PC-9 (cell line): ENCODE measurements around the gene CTXND1. TPM values are rescaled to one million over a fixed set of nuclear protein-coding genes. Genes with fewer than 3 reads are reported as not detected.
A peak's percentile ranks its signal among the peaks of the same experiment; 100 is the strongest.

Experiments
- BruUV-seq: library from RNA; stranded (reverse); fragments of 400-500 nt; replicated peaks from 2 replicates; lab custom pipeline; 2021; lab: Mats Ljungman, UMichigan
- CTCF ChIA-PET: fragments of 300-600 bp; sonication (Branson Sonifier 250); formaldehyde crosslinking; loops from one replicate; lab custom pipeline; 2022; ENCODE audit warnings: antibody characterized with exemption; lab: Charles Lee
- POLR2A ChIA-PET: fragments of 300-600 bp; sonication (Branson Sonifier 250); formaldehyde crosslinking; loops from one replicate; lab custom pipeline; 2022; ENCODE audit warnings: antibody characterized with exemption; ENCODE audit not compliant: unreplicated experiment; lab: Charles Lee
- DNase-seq, 2 experiments: peaks; one replicate each; pipeline versions ENCODE4 v3.0.0 to v3.0.0-alpha.2; 2015 to 2022; ENCODE audit warnings: mixed read lengths in 1 of 2
- H2AFZ ChIP-seq: fragments of 200-600 bp; sonication (generic); 2 replicates; pipeline ENCODE4 v1.8.1; 2017; ENCODE audit warnings: antibody characterized with exemption
- H3F3A ChIP-seq: fragments of 200-600 bp; sonication (generic); 2 replicates; pipeline ENCODE4 v1.8.1; 2017; ENCODE audit warnings: antibody characterized with exemption, mild to moderate bottlenecking, low read depth; ENCODE audit not compliant: insufficient read depth
- H3K27ac ChIP-seq: fragments of 200-600 bp; sonication (generic); 2 replicates; pipeline ENCODE4 v1.6.1; 2016; ENCODE audit warnings: mixed run types
- H3K27me3 ChIP-seq: fragments of 200-600 bp; sonication (generic); 2 replicates; pipeline ENCODE4 v1.6.1; 2016; ENCODE audit warnings: low read depth, mixed run types; ENCODE audit not compliant: insufficient read depth
- H3K36me3 ChIP-seq: fragments of 200-600 bp; sonication (generic); 2 replicates; pipeline ENCODE4 v1.6.1; 2016; ENCODE audit warnings: low read depth, mixed run types
- H3K4me1 ChIP-seq: fragments of 200-600 bp; sonication (generic); replicated peaks from 2 replicates; pipeline ENCODE4 v1.6.1; 2016; ENCODE audit warnings: mixed run types; ENCODE audit not compliant: insufficient read depth
- H3K4me2 ChIP-seq: fragments of 200-600 bp; sonication (generic); 2 replicates; pipeline ENCODE4 v1.6.1; 2017; ENCODE audit warnings: mixed run types
- H3K4me3 ChIP-seq: fragments of 200-600 bp; sonication (generic); 2 replicates; pipeline ENCODE4 v1.6.1; 2016; ENCODE audit warnings: mixed run types
- H3K79me2 ChIP-seq: fragments of 200-600 bp; sonication (generic); 2 replicates; pipeline ENCODE4 v1.6.1; 2017; ENCODE audit warnings: low read depth, mixed run types
- H3K9me2 ChIP-seq: fragments of 200-600 bp; sonication (generic); 2 replicates; pipeline ENCODE4 v1.8.1; 2017; ENCODE audit warnings: mild to moderate bottlenecking; ENCODE audit not compliant: insufficient read depth
- H3K9me3 ChIP-seq: fragments of 200-600 bp; sonication (generic); 2 replicates; pipeline ENCODE4 v1.8.1; 2016; ENCODE audit warnings: low read depth; ENCODE audit not compliant: insufficient read depth
- H4K20me1 ChIP-seq: fragments of 200-600 bp; sonication (generic); 2 replicates; pipeline ENCODE4 v1.8.1; 2017; ENCODE audit not compliant: insufficient read depth
- CTCF ChIP-seq: fragments of 200-600 bp; sonication (generic); conservative IDR thresholded peaks from 2 replicates; pipeline ENCODE4 v1.6.1; 2017; ENCODE audit warnings: mixed run types, antibody characterized with exemption, mild to moderate bottlenecking, moderate library complexity
- EZH2 ChIP-seq: fragments of 200-600 bp; sonication (generic); IDR thresholded peaks from 2 replicates; pipeline ENCODE4 v1.8.0; 2017; ENCODE audit warnings: antibody characterized with exemption, low read depth
- intact Hi-C: fragments of 100-400 bp; cut with micrococcal nuclease; formaldehyde crosslinking; loops from one replicate; pipeline ENCODE4 v1.10.0; 2022; ENCODE audit not compliant: unreplicated experiment
- total RNA-seq: library from RNA; stranded (reverse); gene quantifications from 2 replicates; pipeline ENCODE4 v1.2.3, GENCODE V29; 2021

Gene CTXND1
- total RNA-seq, 1 experiment from 2014 or later = not detected

GRCh38 chr15:80179025-80179759 is 72.8 kb downstream of the CTXND1 start:
- no peaks in the 10 kb centered on the region for H4K20me1 ChIP-seq
- H3K27me3 ChIP-seq = no peaks in the 10 kb centered on the region
- no peak overlapping the region for H2AFZ ChIP-seq
- no TSS peak for BruUV-seq
- ChIA-PET POLR2A (no interaction called here), CTCF (interaction anchor here (0.6 kb wide), 1 partner anchor 18 kb away, joined by 5 read pairs; no protein-coding TSS in a partner anchor)
- peak; percentile 46 to 94 for DNase-seq
- H3K9me3 ChIP-seq = no peaks in the 10 kb centered on the region
- H3K79me2 ChIP-seq = no peaks in the 10 kb centered on the region
- H3K9me2 ChIP-seq = no peaks in the 10 kb centered on the region
- peak overlapping the region; percentile 29 for H3K4me2 ChIP-seq
- H3K4me1 ChIP-seq = peaks cover 20% of the 10 kb centered on the region
- intact Hi-C loops = loop anchor here (10.0 kb wide), 1 partner anchor 584 kb away; no protein-coding TSS in a partner anchor
- H3K4me3 ChIP-seq = no peak overlapping the region
- peak overlapping the region; percentile 58 for H3K27ac ChIP-seq
- peaks cover 23% of the 10 kb centered on the region for H3K36me3 ChIP-seq
- TF ChIP-seq CTCF (no peak), EZH2 (no peak)
- peaks cover 18% of the 10 kb centered on the region for H3F3A ChIP-seq

GRCh38 chr15:80177156-80177555 is 74.9 kb downstream of the CTXND1 start:
- no peaks in the 10 kb centered on the region for H4K20me1 ChIP-seq
- H3F3A ChIP-seq = peaks cover 24% of the 10 kb centered on the region
- no peaks in the 10 kb centered on the region for H3K79me2 ChIP-seq
- POLR2A ChIA-PET = no interaction called here
- no peak overlapping the region for H3K27ac ChIP-seq
- no peak overlapping the region for H3K4me2 ChIP-seq
- peaks cover 20% of the 10 kb centered on the region for H3K4me1 ChIP-seq
- BruUV-seq = no TSS peak
- CTCF ChIA-PET = no interaction called here
- no peaks in the 10 kb centered on the region for H3K9me2 ChIP-seq
- H3K9me3 ChIP-seq = no peaks in the 10 kb centered on the region
- no peak overlapping the region for H2AFZ ChIP-seq
- no peaks in the 10 kb centered on the region for H3K27me3 ChIP-seq
- no peak for TF ChIP-seq CTCF
- TF ChIP-seq EZH2 = no peak
- H3K36me3 ChIP-seq = peaks cover 31% of the 10 kb centered on the region
- intact Hi-C loops = loop anchor here (10.0 kb wide), 1 partner anchor 582 kb away; no protein-coding TSS in a partner anchor
- DNase-seq = no peak
- H3K4me3 ChIP-seq = no peak overlapping the region

GRCh38 chr15:80176443-80176842 is 75.6 kb downstream of the CTXND1 start:
- intact Hi-C loops = loop anchor here (10.0 kb wide), 1 partner anchor 582 kb away; no protein-coding TSS in a partner anchor
- no TSS peak for BruUV-seq
- Histone ChIP-seq H3K9me3 (no peaks in the 10 kb centered on the region), H3K79me2 (no peaks in the 10 kb centered on the region), H2AFZ (no peak overlapping the region), H4K20me1 (no peaks in the 10 kb centered on the region), H3K4me3 (no peak overlapping the region), H3K27me3 (no peaks in the 10 kb centered on the region), H3K4me1 (peaks cover 23% of the 10 kb centered on the region), H3K27ac (no peak overlapping the region), H3F3A (peaks cover 28% of the 10 kb centered on the region), H3K9me2 (no peaks in the 10 kb centered on the region), H3K4me2 (no peak overlapping the region), H3K36me3 (peaks cover 28% of the 10 kb centered on the region)
- no peak for DNase-seq
- CTCF ChIA-PET = no interaction called here
- TF ChIP-seq EZH2 = no peak
- TF ChIP-seq CTCF = no peak
- POLR2A ChIA-PET = no interaction called here
